ENCODE results near the gene NCOA7.
"Not testable (repeated sequence)": the region's sequence is repeated elsewhere in the genome, so short reads cannot be mapped to it uniquely, and the experiment has no call there.

Gene NCOA7

GRCh38 chr6:125945378-125946141 is 154.8 kb downstream of the NCOA7 start:
- no peak for DNase-seq (ENCODE audit: low read depth)

GRCh38 chr6:125947615-125948014 is 156.9 kb downstream of the NCOA7 start:
- DNase-seq (ENCODE audit: low read depth): no peak

GRCh38 chr6:125948455-125948854 is 157.7 kb downstream of the NCOA7 start:
- no peak for DNase-seq (ENCODE audit: low read depth)

- no peak for DNase-seq (ENCODE audit: low read depth)
Observed at GRCh38 chr6:125949069-125949468, 158.3 kb downstream of the NCOA7 start.

- no peak for DNase-seq (ENCODE audit: low read depth)
Observed at GRCh38 chr6:125950293-125950692, 159.5 kb downstream of the NCOA7 start.

GRCh38 chr6:125950716-125951115 is 160.0 kb downstream of the NCOA7 start:
- DNase-seq (ENCODE audit: low read depth): not testable (repeated sequence)

- no peak for DNase-seq (ENCODE audit: low read depth)
Observed at GRCh38 chr6:125951323-125951722, 160.6 kb downstream of the NCOA7 start.

GRCh38 chr6:125952764-125953501 is 162.2 kb downstream of the NCOA7 start:
- no peak for DNase-seq (ENCODE audit: low read depth)

- no peak for DNase-seq (ENCODE audit: low read depth)
Observed at GRCh38 chr6:125953502-125953875, 162.7 kb downstream of the NCOA7 start.

GRCh38 chr6:125954735-125955339 is 164.1 kb downstream of the NCOA7 start:
- DNase-seq (ENCODE audit: low read depth): no peak

- no peak for DNase-seq (ENCODE audit: low read depth)
Observed at GRCh38 chr6:125955973-125956372, 165.2 kb downstream of the NCOA7 start.

GRCh38 chr6:125956506-125957390 is 166.0 kb downstream of the NCOA7 start, which contains the start of gene HINT3:
TSS of gene HINT3 (plus strand) at chr6:125956770. CDS start at chr6:125956978, 208 bp downstream.
- peak; percentile 98 for DNase-seq (ENCODE audit: low read depth)

GRCh38 chr6:125957391-125957693 is 166.6 kb downstream of the NCOA7 start:
- no peak for DNase-seq (ENCODE audit: low read depth)

- no peak for DNase-seq (ENCODE audit: low read depth)
Observed at GRCh38 chr6:125957845-125958244, 167.1 kb downstream of the NCOA7 start.

GRCh38 chr6:125959041-125959440 is 168.3 kb downstream of the NCOA7 start:
- DNase-seq (ENCODE audit: low read depth): no peak

- no peak for DNase-seq (ENCODE audit: low read depth)
Observed at GRCh38 chr6:125961117-125961516, 170.4 kb downstream of the NCOA7 start.

GRCh38 chr6:125962900-125963497 is 172.2 kb downstream of the NCOA7 start:
- DNase-seq (ENCODE audit: low read depth): no peak

- no peak for DNase-seq (ENCODE audit: low read depth)
Observed at GRCh38 chr6:125963817-125964216, 173.1 kb downstream of the NCOA7 start.

GRCh38 chr6:125966569-125966968 is 175.8 kb downstream of the NCOA7 start:
- no peak for DNase-seq (ENCODE audit: low read depth)

GRCh38 chr6:125968493-125968892 is 177.7 kb downstream of the NCOA7 start:
- DNase-seq (ENCODE audit: low read depth): no peak

- no peak for DNase-seq (ENCODE audit: low read depth)
Observed at GRCh38 chr6:125970760-125971159, 180.0 kb downstream of the NCOA7 start.

- not testable (repeated sequence) for DNase-seq (ENCODE audit: low read depth)
Observed at GRCh38 chr6:125972478-125972877, 181.7 kb downstream of the NCOA7 start.

Measured in activated T-cell treated with anti-CD3 and anti-CD28 coated beads for 24 hours (primary cell).